GM19452 (cell line): ENCODE data around the gene OR52L1.

Experiments
- ATAC-seq: cut with Tn5 transposase; IDR thresholded peaks from one replicate; pipeline ENCODE4 v1.9.1; 2021; ENCODE audit not compliant: unreplicated experiment

OR52L1 gene

DNA sequence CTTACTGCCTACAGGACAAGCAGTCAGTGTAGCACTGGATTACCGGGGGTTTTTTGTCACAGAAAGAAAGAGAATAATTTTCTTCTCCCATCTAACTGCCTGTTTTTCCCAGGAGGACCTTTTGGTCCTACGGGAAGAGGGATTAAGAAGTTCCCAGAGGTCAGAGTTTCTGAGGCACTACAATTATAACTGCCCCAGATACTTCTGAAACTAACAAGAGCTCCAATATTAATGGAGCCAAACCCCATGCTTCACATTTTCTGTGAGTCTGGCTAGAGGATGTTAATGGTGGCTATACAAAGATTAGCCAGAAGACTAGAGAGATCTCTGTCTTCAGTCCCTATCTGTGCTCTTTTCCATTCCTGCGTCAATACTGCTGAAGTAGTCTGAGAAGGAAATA, 44.8 kb downstream of the OR52L1 start, which contains the start of gene OR56A3:
Gene OR56A3, plus strand, starts transcription at position 301 of the 400 bp plus-strand sequence. CDS start 5,096 bp downstream, outside the sequence.
- ATAC-seq: no peak

DNA sequence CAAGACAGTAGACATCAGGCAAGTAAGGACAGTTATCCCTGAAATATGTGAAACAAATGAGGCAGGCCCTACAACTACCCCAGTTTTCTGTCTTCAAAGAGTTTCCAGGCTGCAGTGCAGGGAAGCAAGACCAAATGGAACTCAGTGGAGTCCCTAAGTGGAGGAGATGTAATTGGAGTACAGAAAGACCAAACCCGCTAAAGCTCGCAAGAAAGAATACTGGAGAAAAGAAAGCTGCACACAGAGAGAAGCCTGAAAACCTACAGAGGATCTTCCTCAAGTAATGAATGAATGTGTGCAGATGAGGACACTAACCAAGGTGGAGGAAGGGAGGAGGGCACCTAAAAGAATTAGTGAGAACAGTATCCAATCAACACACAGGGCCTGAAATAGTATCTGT, 46.0 kb downstream of the OR52L1 start:
- ATAC-seq: no peak

DNA sequence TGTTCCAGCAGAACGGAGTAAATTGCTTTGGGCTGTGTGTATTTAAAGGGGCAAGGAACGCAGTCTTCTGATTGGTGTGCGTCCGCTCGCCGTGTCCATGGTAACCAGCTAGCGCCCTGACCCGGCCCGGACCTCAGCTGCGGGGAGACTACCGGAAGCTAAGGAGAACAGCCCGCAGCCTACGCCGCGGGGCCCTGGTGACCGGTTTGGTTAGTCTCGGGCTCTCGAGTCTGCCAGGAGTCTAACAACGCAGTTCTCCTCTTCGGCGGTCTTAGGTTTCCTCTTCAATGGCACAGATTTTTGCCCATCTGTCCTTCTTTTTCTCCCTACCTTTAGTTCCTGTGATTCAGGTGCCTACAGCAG, 48.2 kb downstream of the OR52L1 start:
- no peak for ATAC-seq

DNA sequence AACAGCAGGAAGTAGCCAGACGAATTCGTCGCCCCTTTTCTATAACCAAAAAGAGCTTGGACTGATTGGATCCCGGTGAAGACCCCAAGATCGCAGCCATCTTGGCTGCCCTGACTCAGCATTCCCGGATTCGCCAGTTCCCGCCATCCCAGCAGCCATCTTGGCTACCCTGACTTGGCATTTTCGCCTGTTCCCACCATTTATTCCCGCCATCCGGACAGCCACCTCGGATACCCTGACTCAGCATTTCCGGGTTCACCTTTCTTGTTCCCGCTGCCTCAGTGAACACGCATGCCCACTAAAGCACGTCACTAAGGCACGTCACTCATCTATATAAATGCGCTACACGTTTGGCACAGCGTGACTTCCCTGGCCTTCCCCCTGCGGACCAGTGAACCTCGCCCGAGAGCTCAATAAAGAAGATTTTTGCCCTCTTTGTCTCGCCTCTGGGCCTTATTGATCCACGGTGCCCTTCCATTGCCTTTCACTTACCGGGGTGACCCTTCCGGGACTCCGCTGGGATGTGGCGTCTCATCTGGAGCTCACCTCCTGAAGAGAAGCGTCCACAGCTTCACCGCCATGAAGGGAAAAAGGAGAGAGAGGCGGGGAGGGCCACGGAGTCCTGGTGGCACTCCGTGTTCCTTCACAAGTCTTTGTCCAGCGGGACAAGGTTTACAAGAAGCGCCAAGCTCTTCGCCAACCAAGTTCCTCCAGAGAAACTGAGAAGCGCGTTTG, 48.8 kb downstream of the OR52L1 start:
- no peak for ATAC-seq
